Stimulated activated CD4-positive, alpha-beta T cell treated with anti-CD3 and anti-CD28 coated beads, Interleukin-12 subunit alpha, Interleukin-12 subunit beta, amount 100 ng/mL, for 24 hours (primary cell): ENCODE data around the gene C5.
"Not testable (repeated sequence)": the region's sequence is repeated elsewhere in the genome, so short reads cannot be mapped to it uniquely, and the experiment has no call there.

Experiments used
- DNase-seq, 2 experiments: peaks; one replicate each; pipeline ENCODE4 v3.0.0-alpha.2; 2020; ENCODE audit warnings: low read depth in 2 of 2

The C5 gene

DNA sequence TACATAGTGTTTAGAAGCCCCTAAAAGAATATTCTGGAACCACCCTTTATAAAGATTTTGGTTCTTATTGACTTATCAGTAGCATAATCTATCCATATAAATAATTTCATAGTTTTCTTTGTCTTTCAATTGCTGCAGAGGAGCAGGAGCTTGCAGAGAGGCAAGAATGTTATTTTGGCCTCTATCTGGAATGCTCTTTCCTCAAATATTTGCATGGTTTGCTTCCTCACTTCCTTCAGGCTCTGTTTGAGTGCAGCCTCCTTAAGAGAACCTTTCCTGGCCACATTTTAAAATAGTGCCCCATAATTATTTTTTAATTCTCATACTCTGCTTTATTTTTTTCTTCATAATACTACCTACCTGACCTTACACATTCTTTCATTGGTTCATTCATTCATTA lies 1.5 kb downstream of the C5 start:
- no peak for DNase-seq

DNA sequence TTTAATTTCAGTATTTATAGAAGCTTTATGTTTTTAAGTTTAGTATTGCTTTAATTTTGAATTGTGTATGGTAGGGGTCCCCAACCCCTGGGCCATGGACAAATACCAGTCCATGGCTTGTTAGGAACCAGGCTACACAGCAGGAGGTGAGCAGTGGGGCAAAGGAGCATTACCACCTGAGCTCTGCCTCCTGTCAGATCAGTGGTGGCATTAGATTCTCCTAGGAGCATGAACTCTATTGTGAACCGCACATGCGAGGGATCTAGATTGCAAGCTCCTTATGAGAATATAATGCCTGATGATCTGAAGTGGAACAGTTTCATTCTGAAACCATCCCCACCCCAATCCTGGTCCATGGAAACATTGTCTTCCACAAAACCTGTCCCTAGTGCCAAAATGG lies 1.9 kb downstream of the C5 start:
- DNase-seq: no peak

DNA sequence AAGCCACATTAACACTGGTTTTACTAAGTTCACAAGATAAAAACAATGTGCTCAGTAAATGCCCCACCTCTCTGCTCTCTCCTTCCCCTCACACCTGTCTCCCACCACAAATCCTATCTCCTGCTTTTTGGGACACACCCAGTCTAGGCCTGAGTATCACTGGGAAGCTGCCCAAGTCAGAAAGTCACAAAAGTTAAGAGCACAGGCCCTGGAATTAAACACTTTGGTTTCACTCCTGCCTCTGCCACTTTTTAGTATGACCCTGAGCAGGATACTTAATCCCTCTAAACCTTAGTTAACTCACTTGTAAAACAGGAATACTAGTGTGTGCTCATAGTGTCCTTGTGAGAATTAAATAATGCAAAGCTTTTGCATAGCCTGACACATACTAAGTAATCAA lies 11.3 kb downstream of the C5 start:
- no peak for DNase-seq

DNA sequence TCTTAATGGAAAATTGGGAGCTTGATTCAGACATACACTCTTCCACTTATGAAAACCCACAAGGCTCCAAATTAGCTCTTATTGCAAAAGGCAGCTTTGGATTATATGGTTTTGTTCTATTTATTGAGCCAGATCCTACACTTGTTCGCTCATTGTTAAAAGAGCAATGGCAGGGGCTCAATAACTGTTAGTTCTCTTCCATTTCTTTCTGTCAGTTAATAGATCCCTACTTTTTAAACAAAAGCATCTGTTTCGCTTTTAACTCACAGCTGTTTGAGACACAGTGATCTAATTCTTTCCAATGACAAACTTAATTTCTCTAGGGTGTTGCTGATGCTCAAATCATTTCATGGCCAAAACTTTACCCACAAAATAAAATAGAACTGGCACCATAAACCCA lies 11.7 kb downstream of the C5 start:
- no peak for DNase-seq

GRCh38 chr9:121035717-121036116 lies 14.4 kb downstream of the C5 start:
- not testable (repeated sequence) for DNase-seq

DNA sequence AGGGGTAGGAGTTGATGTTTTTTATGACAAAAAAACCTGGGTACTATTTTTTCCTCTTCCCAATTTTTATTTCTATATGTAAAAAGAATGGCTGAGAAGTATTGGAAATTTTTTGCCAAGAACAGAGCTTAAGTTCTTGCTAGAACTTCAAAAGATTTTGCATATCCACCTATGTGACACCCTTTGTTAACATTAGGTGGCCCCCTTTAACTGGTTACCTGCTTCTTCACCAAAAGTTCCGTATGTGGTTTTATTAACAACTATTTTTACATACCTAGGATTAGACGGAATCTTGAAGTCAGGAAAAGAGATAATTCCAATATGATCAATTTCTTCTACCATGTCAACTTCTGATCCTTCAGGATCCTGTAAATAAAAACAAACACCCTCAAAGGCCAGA lies 15.5 kb downstream of the C5 start:
- no peak for DNase-seq

- DNase-seq: no peak
Measured at GRCh38 chr9:121029469-121029868, 20.6 kb downstream of the C5 start.

DNA sequence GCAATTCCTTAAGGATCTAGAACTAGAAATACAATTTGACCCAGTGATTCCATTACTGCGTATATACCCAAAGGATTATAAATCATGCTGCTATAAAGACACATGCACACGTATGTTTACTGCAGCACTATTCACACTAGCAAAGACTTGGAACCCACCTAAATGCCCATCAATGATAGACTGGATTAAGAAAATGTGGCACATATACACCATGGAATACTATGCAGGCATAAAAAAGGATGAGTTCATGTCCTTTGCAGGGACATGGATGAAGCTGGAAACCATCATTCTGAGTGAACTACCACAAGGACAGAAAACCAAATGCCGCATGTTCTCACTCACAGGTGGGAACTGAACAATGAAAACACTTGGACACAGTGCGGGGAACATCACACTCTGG lies 21.8 kb downstream of the C5 start:
- not testable (repeated sequence) for DNase-seq

GRCh38 chr9:121026768-121027167 lies 23.3 kb downstream of the C5 start:
- DNase-seq: no peak

DNA sequence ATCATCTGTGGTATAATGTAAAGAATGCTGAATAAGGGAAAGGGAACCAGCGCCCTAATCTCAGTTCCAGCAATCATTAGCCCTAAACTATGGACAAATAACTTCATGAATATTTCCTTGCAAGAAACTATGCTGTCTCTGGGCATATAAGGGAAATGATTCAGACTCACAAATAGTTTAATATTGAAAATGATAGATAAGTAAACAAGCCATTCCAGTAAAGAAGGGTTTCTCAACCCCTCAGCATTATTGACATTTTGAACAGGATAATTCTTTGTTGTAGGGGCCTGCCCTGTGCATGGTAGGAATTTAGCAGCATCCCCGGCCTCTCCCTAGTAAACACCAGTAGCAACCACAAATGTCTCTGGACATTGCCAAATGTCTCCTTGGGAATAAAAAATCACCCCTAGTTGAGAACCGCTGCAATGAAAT lies 23.8 kb downstream of the C5 start:
- DNase-seq: no peak

- no peak for DNase-seq
Measured at GRCh38 chr9:121024237-121024636, 25.8 kb downstream of the C5 start.

DNA sequence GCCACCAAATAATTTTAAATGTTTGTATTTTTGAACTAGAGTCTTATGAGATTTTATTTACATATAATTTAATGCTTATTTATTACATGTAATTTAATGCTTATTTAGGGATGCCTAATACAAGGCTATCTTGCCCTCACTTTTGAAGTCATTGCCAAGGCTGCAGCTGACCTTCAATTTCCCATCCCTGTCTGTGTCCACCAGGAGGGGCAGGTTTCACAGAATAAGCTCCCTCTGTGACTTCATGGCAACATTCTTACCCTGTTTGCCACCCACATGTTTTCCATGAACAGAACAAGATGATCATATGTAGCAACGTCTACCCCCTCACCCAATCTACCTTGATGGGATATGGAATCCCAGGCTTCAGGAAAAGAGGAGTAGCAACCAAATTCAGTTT lies 27.0 kb downstream of the C5 start:
- no peak for DNase-seq

DNA sequence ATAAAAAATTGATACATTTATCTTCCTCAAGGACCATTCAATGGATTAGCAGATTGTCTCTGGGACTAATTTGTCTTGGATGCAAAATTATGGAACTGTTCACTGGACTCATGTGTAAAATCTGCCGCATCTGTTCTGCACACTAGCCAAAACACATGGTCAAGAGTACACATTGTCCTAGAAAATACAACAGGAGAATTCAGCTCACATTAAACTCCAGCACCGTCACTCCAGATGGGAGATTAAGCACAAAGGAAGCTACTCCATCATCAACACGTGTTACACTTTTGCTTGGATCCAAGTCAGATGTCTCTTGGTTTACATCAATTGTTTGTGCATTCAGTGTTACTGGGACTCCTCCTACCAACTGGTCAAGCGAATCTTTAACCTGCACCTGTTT lies 28.8 kb downstream of the C5 start:
- no peak for DNase-seq

DNA sequence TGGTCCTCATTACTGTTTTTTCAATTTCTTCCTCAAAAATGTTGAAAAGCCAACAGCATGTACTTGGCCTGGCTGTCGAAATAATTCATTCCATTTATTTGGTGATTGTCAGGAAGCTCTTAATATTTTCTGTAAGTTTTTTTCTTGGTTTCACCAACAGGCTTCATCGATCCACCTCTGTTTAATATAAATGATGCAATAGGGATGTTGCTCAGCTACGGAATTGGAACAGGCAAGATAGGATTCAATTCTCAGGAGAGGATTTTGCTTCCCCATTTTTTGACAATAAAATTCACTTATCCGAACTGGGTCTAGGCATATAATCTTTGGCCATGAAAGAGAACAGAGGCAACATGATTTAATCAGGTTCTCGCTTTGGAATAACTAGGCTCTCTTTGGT lies 30.8 kb downstream of the C5 start:
- DNase-seq: no peak

- no peak for DNase-seq
Measured at GRCh38 chr9:121013911-121014310, 36.2 kb downstream of the C5 start.

- no peak for DNase-seq
Measured at GRCh38 chr9:121009650-121010049, 40.4 kb downstream of the C5 start.

- no peak for DNase-seq
Measured at GRCh38 chr9:120999317-120999716, 50.8 kb downstream of the C5 start.

DNA sequence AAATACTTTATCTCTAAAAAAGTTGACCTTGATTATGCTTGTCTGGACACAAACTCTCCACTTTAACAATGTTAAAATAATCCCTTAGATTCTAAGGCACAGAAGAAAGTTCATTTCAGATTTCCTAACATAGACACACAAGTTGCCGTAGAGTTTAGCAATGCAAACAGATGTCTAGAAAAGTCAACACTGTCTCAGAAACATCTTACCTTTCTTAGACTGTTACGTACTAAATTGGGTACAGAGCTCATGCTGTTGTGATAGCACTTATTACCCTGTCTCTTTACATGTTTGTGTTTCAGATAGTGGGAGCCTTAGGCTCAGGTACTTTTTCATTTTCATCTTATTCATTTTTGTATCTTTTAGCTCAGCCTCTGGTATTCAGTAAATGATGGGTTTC lies 52.0 kb downstream of the C5 start:
- no peak for DNase-seq

- no peak for DNase-seq
Measured at GRCh38 chr9:120997502-120997901, 52.6 kb downstream of the C5 start.

- DNase-seq: no peak
Measured at GRCh38 chr9:120996409-120996808, 53.7 kb downstream of the C5 start.

- DNase-seq: no peak
Measured at GRCh38 chr9:120989065-120989464, 61.0 kb downstream of the C5 start.

GRCh38 chr9:120985819-120986222 lies 64.3 kb downstream of the C5 start:
- DNase-seq: no peak

DNA sequence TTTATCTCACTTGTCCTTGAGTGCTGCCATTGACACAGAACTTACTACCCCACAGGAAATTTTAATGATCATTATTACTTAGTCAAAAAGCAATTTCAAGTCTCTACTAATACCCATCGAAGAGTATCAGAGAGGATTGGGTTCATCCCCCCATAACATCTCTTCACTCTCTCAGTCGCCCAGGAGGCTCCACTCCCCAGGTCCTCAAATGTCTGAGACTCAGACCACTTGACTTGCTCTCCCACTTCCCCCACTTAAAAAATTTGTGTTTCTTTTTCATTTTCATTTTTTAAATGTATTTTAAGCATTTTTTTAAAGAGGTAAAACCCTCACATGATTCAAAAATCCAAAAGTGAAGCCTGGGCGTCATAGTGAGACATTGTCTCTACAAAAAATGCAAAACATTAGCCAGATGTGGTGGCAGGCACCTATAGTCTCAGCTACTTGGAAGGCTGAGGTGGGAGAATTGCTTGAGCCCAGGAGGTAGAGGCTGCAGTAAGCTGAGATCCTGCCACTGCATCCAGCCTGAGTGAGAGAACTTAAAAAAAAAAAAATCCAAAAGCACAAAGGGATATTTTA lies 66.7 kb downstream of the C5 start:
- no peak for DNase-seq

DNA sequence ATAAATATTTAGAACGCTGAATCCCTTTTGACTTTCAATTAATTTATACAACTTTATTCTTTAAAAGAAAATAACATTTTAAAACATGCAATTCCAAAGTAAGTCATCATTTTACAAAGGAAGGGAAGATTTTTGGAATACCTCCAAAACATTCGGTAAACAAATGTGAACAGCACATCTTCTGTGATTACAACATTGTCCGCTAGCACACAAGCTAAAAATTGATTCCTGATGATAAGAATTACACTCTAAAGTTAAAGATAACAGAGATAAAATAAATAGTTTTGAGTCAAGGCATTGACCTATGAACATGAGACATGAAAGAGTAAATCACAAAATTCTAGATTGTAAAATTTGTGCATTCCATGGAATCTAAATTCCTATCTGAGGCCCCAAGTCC lies 67.2 kb downstream of the C5 start:
- no peak for DNase-seq

- no peak for DNase-seq
Measured at GRCh38 chr9:120980951-120981350, 69.1 kb downstream of the C5 start.
